Measurements from ENCODE around the gene SUGCT.

- TF ChIP-seq EP300 (IDR thresholded peaks at IDR 0.05; ENCODE audit: borderline replicate concordance in 1 of 2, low read depth in 2 of 2, low read length in 2 of 2) = no peak
- TF ChIP-seq POLR2A (IDR thresholded peaks at IDR 0.05; ENCODE audit: control extremely low read depth in 1 of 2, low read depth in 2 of 2, low read length in 2 of 2) = no peak
- no peak for TF ChIP-seq EZH2 (IDR thresholded peaks at IDR 0.05; ENCODE audit: low read depth, low read length, severe bottlenecking)
- no peak for TF ChIP-seq POU5F1 (IDR thresholded peaks at IDR 0.05; ENCODE audit: low read depth, low read length)
- TF ChIP-seq CTCF (IDR thresholded peaks at IDR 0.05; ENCODE audit: control extremely low read depth in 1 of 3, insufficient read depth in 1 of 3, low read depth in 1 of 3, low read length in 3 of 3) = no peak
- TF ChIP-seq RFX5 (IDR thresholded peaks at IDR 0.05; ENCODE audit: borderline replicate concordance, low read depth, low read length) = no peak
- no peak for TF ChIP-seq CHD2 (IDR thresholded peaks at IDR 0.05; ENCODE audit: low read length)
- no peak for TF ChIP-seq POLR2AphosphoS5 (IDR thresholded peaks at IDR 0.05; ENCODE audit: low read depth, low read length)
- no peak for TF ChIP-seq MAX (IDR thresholded peaks at IDR 0.05)
- TF ChIP-seq RNF2 (IDR thresholded peaks at IDR 0.05; ENCODE audit: borderline replicate concordance, low read depth, low read length, missing control alignments, poor library complexity, severe bottlenecking) = no peak
Observed at GRCh38 chr7:40742270-40742669, 607.5 kb downstream of the SUGCT start.
